Dermis lymphatic vessel endothelial cell (primary cell): ENCODE data around the gene ASGR1. TPM values are rescaled to one million over a fixed set of nuclear protein-coding genes. Genes with fewer than 3 reads are reported as not detected.

Experiments
- total RNA-seq: library from RNA; depleted of rRNA; stranded (reverse); fragments of >200 nt; gene quantifications from 2 replicates; pipeline ENCODE4 v1.2.1, GENCODE V29; 2014

The ASGR1 gene
- total RNA-seq, result 26.4 and 28.8 TPM in 2 replicates

GRCh38 chr17:7179317-7180254 lies at the start of gene ASGR1:
ASGR1 (minus strand) TSS chr17:7179370; CDS start chr17:7178563, 807 bp downstream.

DNA sequence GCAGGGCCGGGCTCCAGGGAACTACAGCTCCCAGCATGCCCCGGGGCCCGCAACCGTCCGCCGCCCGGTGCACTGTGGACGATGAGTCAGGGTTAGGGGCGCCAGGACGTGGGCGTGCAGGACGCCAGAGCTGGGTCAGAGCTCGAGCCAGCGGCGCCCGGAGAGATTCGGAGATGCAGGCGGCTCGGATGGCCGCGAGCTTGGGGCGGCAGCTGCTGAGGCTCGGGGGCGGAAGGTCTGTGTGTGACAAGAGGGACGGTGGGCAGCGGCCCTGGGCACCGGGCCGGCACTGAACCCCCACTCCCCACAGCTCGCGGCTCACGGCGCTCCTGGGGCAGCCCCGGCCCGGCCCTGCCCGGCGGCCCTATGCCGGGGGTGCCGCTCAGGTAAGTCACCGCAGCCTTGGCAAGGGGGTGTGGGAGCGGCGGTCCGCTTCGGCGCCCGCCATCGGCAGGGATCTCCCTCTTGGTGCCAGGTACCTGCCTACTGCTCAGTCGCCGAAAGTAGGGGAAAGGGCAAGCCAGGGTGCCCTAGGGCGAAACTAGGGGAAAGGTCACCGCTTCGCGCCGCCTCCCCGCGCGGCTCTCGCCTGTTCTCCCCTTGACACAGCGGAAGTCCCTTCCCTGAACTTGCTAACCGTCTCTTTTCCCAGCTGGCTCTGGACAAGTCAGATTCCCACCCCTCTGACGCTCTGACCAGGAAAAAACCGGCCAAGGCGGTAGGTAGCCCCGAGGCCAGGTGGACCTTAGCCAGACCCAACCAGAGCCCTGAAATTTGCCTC lies 40.8 kb upstream of the ASGR1 start, which contains the start of the genes ACADVL and DLG4:
ACADVL (plus strand) TSS at position 127 of the 781 bp plus-strand sequence; CDS start at position 174, 47 bp downstream.
DLG4 (minus strand) TSS at position 25 of the 781 bp plus-strand sequence.

Other genes with a start within 250 kb of the ASGR1 start
- gene ALOX12, start 183.3 kb downstream of the ASGR1 start, total RNA-seq, result not detected in 2 replicates
- 56.6 and 66.1 TPM in 2 replicates for gene RNASEK, start 166.7 kb downstream of the ASGR1 start, total RNA-seq
- gene BCL6B, start 156.3 kb downstream of the ASGR1 start, total RNA-seq, result 39.0 and 76.2 TPM in 2 replicates
- 1.3 TPM in 2 replicates for gene SLC16A13, start 143.4 kb downstream of the ASGR1 start, total RNA-seq
- gene SLC16A11, start 135.3 kb downstream of the ASGR1 start, total RNA-seq, result 0.95 and 2.1 TPM in 2 replicates
- 3.1 TPM in 2 replicates for gene CLEC10A, start 99.1 kb downstream of the ASGR1 start, total RNA-seq
- not detected in 2 replicates for gene ASGR2, start 64.5 kb downstream of the ASGR1 start, total RNA-seq
- 7.0 and 7.2 TPM in 2 replicates for gene DLG4, start 40.5 kb upstream of the ASGR1 start, total RNA-seq
- gene ACADVL, start 40.6 kb upstream of the ASGR1 start, total RNA-seq, result 194 and 227 TPM in 2 replicates
- 28.4 and 28.5 TPM in 2 replicates for gene DVL2, start 55.1 kb upstream of the ASGR1 start, total RNA-seq
- gene PHF23, start 60.1 kb upstream of the ASGR1 start, total RNA-seq, result 38.6 and 39.7 TPM in 2 replicates
- gene GABARAP, start 63.1 kb upstream of the ASGR1 start, total RNA-seq, result 131 and 147 TPM in 2 replicates
- gene CTDNEP1, start 72.4 kb upstream of the ASGR1 start, total RNA-seq, result 23.2 and 25.1 TPM in 2 replicates
- gene ELP5, start 72.8 kb upstream of the ASGR1 start, total RNA-seq, result 31.9 and 36.9 TPM in 2 replicates
- gene CLDN7, start 83.1 kb upstream of the ASGR1 start, total RNA-seq, result 0.76 and 1.5 TPM in 2 replicates
- gene SLC2A4, start 102.3 kb upstream of the ASGR1 start, total RNA-seq, result 0.69 and 1.6 TPM in 2 replicates
- gene YBX2, start 115.3 kb upstream of the ASGR1 start, total RNA-seq, result under 0.01 and 0.33 TPM in 2 replicates
- gene EIF5A, start 128.3 kb upstream of the ASGR1 start, total RNA-seq, result 422 and 483 TPM in 2 replicates
- gene GPS2, start 136.0 kb upstream of the ASGR1 start, total RNA-seq, result 25.7 and 28.0 TPM in 2 replicates
- 9.8 and 13.7 TPM in 2 replicates for gene NEURL4, start 150.0 kb upstream of the ASGR1 start, total RNA-seq
- gene ACAP1, start 157.2 kb upstream of the ASGR1 start, total RNA-seq, result 0.43 TPM in 1 of 2 replicates, not detected in the other
- 2.1 and 2.8 TPM in 2 replicates for gene KCTD11, start 172.8 kb upstream of the ASGR1 start, total RNA-seq
- gene TMEM95, start 175.8 kb upstream of the ASGR1 start, total RNA-seq, result not detected in 2 replicates
- gene TNK1, start 201.7 kb upstream of the ASGR1 start, total RNA-seq, result 1.3 and 2.3 TPM in 2 replicates
- gene PLSCR3, start 215.2 kb upstream of the ASGR1 start, total RNA-seq, result 15.1 and 15.6 TPM in 2 replicates
- gene TMEM256, start 224.7 kb upstream of the ASGR1 start, total RNA-seq, result 144 and 158 TPM in 2 replicates
- gene NLGN2, start 228.5 kb upstream of the ASGR1 start, total RNA-seq, result 1.2 and 1.3 TPM in 2 replicates
- not detected in 2 replicates for gene SPEM1, start 241.0 kb upstream of the ASGR1 start, total RNA-seq
- gene SPEM2, start 246.2 kb upstream of the ASGR1 start, total RNA-seq, result not detected in 2 replicates
- gene SPEM3, start 249.5 kb upstream of the ASGR1 start, total RNA-seq, result not detected in 2 replicates